Hematopoietic multipotent progenitor cell treated with erythropoietin and hydrocortisone succinate and interleukin-3 and kit ligand, for 6 days (in vitro differentiated cells): Measurements from ENCODE around the gene AGO3.

Source experiments
- DNase-seq: peaks from one replicate; pipeline ENCODE4 v3.0.0-alpha.2; 2015

AGO3 gene

GRCh38 chr1:36084497-36085115 lies 153.7 kb downstream of the AGO3 start:
- DNase-seq: no peak

- no peak for DNase-seq
Observed at GRCh38 chr1:36085126-36085525, 154.2 kb downstream of the AGO3 start.

DNA sequence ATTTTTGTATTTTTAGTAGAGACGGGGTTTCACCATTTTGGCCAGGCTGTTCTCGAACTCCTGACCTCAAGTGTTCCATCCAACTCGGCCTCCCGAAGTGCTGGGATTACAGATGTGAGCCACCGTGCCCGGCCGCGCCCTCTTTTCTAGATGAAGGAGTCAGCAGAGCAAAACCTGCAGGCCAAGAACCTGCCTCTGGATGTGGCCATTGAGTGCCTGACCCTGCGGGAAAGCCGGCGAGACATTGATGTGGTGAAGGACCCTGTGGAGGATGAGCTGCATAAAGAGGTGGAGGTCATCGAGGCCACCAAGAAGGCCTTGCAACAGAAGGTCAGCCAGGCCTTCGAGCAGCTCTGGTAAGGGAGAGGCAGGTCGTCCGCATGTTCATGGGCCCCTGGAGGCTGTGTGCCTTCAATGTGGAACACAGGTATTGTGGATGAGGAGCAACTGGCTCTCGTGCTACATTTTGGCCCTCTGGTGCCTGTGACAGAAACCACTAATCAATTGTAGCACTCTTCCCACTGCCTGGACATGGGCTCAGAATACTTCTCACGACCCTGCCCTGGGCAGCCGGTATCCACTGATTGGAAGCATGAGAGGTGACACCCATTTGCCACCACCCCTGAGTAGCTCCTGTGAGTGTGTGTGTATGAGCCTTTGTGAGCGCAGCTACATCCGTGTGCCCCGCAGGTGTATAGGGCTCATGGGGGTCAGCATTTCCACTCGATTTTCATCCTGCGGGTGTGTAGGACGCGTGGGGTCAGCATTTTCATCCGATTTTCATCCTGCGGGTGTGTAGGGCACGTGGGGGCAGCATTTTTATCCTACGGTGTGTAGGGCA lies 155.0 kb downstream of the AGO3 start:
- DNase-seq: no peak

- no peak for DNase-seq
Observed at GRCh38 chr1:36086529-36087232, 155.8 kb downstream of the AGO3 start.

DNA sequence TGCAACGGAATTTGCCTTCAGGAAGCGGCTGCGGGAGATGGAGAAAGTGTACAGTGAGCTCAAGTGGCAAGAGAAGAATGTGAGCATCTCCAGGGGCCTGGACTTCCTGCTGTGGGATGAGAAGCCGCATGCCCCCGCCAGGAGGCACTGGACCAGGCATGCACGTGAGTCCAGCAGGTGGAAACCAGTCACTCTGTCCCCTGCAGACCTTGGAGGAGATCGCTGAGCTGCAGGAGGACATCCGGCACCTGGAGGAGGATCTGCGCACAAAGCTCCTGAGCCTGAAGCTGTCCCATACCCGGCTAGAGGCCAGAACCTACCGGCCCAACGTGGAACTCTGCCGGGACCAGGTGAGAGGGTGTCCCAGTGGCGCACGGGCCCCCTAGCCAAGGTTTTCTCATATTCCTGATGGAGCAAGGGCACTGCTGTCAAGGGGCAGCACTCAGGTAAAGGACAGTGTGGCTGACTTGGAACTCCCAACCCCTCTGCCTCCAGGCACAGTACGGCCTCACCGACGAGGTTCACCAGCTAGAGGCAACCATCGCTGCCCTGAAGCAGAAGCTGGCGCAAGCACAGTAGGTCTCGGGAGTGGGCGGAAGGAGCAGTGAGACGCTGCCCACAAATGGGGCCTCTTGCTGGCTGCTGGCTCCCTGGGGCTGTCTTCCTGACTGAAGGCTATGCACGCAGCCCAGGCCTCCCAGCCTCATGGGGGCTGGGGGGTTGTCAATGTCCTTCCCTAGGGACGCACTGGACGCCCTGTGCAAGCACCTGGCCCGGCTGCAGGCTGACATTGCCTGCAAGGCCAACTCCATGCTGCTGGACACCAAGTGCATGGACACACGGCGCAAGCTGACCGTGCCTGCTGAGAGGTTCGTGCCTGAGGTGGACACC lies 156.6 kb downstream of the AGO3 start:
- DNase-seq: no peak

GRCh38 chr1:36088265-36088576 lies 157.3 kb downstream of the AGO3 start:
- DNase-seq: no peak

DNA sequence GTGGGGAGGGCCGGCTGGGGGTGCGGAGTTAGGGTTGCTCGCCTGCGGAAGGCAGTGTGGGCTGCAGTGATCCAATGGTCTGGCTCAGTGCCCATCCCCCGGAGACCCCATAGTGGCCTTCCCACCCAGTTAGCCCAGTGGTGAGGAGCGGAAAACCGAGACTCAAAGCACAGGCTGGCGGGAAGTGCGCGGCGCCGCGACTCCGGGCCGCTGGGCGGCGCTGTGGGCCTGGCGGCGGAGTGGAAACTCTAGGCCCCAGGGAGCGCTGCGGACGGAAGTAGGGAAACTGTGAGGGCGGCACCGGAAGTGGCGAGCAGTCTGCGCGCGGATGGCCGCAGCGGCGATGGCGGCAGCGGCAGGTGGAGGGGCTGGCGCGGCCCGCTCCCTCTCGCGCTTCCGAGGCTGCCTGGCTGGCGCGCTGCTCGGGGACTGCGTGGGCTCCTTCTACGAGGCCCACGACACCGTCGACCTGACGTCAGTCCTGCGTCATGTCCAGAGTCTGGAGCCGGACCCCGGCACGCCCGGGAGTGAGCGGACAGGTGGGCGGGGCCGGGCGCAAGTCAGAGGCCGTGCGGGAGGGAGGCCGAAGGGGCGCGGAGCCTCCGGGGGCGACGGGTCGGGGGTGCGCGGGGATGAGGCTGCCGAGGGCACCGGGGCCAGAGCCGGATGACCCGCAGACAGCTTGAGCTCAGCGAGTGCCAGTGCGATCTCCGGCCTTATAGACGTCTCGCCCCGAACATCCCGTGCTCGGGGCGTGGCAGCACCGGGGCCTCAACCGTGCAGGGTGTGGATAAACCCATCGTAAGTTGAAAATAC lies 157.9 kb downstream of the AGO3 start, which contains the start of gene ADPRS:
Gene ADPRS, plus strand, starts transcription at position 316 of the 816 bp plus-strand sequence. Its CDS starts 13 bp downstream, at position 329.
- peak; percentile 94 for DNase-seq

GRCh38 chr1:36089393-36090121 lies 158.7 kb downstream of the AGO3 start:
- peak; percentile 39 for DNase-seq

- no peak for DNase-seq
Observed at GRCh38 chr1:36091141-36091540, 160.2 kb downstream of the AGO3 start.

DNA sequence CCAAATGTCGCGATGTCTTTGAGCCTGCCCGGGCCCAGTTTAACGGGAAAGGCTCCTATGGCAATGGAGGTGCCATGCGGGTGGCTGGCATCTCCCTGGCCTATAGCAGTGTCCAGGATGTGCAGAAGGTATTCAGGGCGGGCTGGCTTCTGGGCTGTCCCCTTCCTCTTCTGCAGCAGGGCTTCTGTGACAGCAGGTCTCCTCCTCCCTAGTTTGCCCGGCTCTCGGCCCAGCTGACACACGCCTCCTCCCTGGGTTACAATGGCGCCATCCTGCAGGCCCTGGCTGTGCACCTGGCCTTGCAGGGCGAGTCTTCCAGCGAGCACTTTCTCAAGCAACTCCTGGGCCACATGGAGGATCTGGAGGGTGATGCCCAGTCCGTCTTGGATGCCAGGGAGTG lies 160.8 kb downstream of the AGO3 start:
- DNase-seq: no peak

GRCh38 chr1:36092166-36092797 lies 161.4 kb downstream of the AGO3 start:
- DNase-seq: no peak

GRCh38 chr1:36092798-36093185 lies 161.9 kb downstream of the AGO3 start:
- DNase-seq: no peak

DNA sequence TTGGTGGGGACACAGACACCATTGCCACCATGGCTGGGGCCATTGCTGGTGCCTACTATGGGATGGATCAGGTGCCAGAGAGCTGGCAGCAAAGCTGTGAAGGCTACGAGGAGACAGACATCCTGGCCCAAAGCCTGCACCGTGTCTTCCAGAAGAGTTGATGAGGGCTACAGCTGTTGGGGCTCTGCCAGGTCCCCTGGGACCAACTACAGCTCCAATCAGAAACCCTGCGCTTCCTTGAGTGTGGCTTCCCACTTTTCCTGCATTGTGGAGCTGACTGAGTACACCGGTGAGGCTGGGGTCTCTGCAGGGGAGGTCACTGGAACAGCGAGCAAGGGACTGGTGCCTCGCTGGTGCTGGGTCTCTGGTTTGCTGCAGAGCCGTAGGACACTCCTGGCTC lies 162.3 kb downstream of the AGO3 start:
- DNase-seq: no peak

- DNase-seq: no peak
Observed at GRCh38 chr1:36093929-36094328, 163.0 kb downstream of the AGO3 start.

- DNase-seq: no peak
Observed at GRCh38 chr1:36094621-36095061, 163.7 kb downstream of the AGO3 start.

GRCh38 chr1:36095760-36096405 lies 165.0 kb downstream of the AGO3 start:
- DNase-seq: peak; percentile 33

DNA sequence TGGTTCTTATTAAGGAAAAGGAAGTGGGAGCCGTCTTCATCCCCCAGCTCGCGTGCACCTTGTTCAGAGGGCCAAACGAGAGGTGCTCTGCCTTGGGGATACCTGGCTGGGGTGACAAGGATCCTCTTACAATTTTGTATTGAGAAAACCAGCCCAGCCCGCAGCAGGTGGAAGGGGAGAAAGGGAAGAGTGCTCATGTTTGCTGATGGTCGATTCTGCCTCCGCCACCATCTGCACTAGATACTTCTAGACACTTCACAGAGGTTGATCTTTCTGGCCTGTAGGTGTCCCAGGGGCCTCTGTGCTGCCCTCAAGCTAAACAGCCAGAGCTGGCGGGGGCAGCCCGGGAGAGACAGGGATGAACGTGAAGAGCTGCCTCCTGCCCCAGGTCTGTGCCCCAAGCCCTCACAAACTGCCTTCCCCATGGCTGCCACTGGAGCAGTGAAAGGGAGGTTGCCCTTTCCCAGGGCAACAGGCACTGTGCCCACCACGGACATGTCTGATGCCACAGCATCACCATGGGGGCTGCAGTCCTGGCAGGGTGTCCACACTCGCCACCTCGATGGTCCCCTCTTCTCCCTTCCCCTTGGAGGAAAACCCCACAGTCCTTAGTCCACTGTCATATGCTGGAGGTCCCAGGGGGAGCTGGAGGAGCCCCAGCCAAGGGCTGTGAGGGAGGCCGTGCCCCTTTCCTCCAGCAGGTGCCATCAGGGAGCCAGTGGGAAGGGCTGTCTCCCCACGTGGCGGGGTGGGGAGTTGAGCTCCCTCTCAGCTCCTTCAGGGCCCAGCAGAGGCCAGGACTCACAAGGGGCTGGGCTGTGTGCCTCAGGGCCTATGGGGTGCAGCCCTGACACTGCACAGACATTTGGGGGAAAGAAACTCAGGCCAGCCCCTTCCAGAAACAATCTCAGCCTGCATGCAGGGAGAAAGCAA lies 165.9 kb downstream of the AGO3 start:
- peak; percentile 61 for DNase-seq

GRCh38 chr1:36097693-36098585 lies 167.0 kb downstream of the AGO3 start:
- no peak for DNase-seq
